ENCODE measurements around the gene IL20RA. TPM values are rescaled to one million over a fixed set of nuclear protein-coding genes. Genes with fewer than 3 reads are reported as not detected.

The IL20RA gene
- total RNA-seq, 1 experiment from 2014 or later, result 3.1 TPM

- Mint-ChIP-seq H3K27ac (ENCODE audit: unreplicated experiment) (no peak overlapping the region), H3K4me1 (ENCODE audit: low read depth, unreplicated experiment) (no peaks in the 10 kb centered on the region), H3K9me3 (ENCODE audit: low read depth, unreplicated experiment) (no peaks in the 10 kb centered on the region), H3K36me3 (ENCODE audit: insufficient read depth, unreplicated experiment) (no peaks in the 10 kb centered on the region), H3K4me3 (ENCODE audit: low read depth, unreplicated experiment) (no peak overlapping the region), H3K27me3 (ENCODE audit: unreplicated experiment) (no peaks in the 10 kb centered on the region)
- TF ChIP-seq CTCF (IDR thresholded peaks at IDR 0.05; ENCODE audit: unreplicated experiment), result no peak
- intact Hi-C loops (cut with micrococcal nuclease; ENCODE audit: unreplicated experiment), result no loop called here
- no TSS peak for BruUV-seq (replicated peaks)
- CTCF ChIA-PET, result no interaction called here
- DNase-seq, result no peak
These were observed 34.5 kb downstream of the IL20RA start for GRCh38 chr6:137010128-137010718.

- no peaks in the 10 kb centered on the region for H3K27me3 Mint-ChIP-seq (ENCODE audit: unreplicated experiment)
- H3K27ac Mint-ChIP-seq (ENCODE audit: unreplicated experiment), result no peak overlapping the region
- H3K36me3 Mint-ChIP-seq (ENCODE audit: insufficient read depth, unreplicated experiment), result no peaks in the 10 kb centered on the region
- intact Hi-C loops (cut with micrococcal nuclease; ENCODE audit: unreplicated experiment), result no loop called here
- no peak for DNase-seq
- H3K4me1 Mint-ChIP-seq (ENCODE audit: low read depth, unreplicated experiment), result no peaks in the 10 kb centered on the region
- BruUV-seq (replicated peaks), result no TSS peak
- no peak overlapping the region for H3K4me3 Mint-ChIP-seq (ENCODE audit: low read depth, unreplicated experiment)
- no peaks in the 10 kb centered on the region for H3K9me3 Mint-ChIP-seq (ENCODE audit: low read depth, unreplicated experiment)
- CTCF ChIA-PET, result no interaction called here
- TF ChIP-seq CTCF (IDR thresholded peaks at IDR 0.05; ENCODE audit: unreplicated experiment), result no peak
These were observed 36.6 kb downstream of the IL20RA start for GRCh38 chr6:137008204-137008603.

GRCh38 chr6:137006056-137006455, 38.7 kb downstream of the IL20RA start:
- no TSS peak for BruUV-seq (replicated peaks)
- TF ChIP-seq CTCF (IDR thresholded peaks at IDR 0.05; ENCODE audit: unreplicated experiment), result no peak
- Mint-ChIP-seq H3K27me3 (ENCODE audit: unreplicated experiment) (no peaks in the 10 kb centered on the region), H3K4me3 (ENCODE audit: low read depth, unreplicated experiment) (no peak overlapping the region), H3K4me1 (ENCODE audit: low read depth, unreplicated experiment) (peaks cover 16% of the 10 kb centered on the region), H3K36me3 (ENCODE audit: insufficient read depth, unreplicated experiment) (no peaks in the 10 kb centered on the region), H3K9me3 (ENCODE audit: low read depth, unreplicated experiment) (no peaks in the 10 kb centered on the region), H3K27ac (ENCODE audit: unreplicated experiment) (no peak overlapping the region)
- CTCF ChIA-PET, result no interaction called here
- DNase-seq, result no peak
- intact Hi-C loops (cut with micrococcal nuclease; ENCODE audit: unreplicated experiment), result no loop called here

- H3K4me1 Mint-ChIP-seq (ENCODE audit: low read depth, unreplicated experiment), result peaks cover 18% of the 10 kb centered on the region
- DNase-seq, result no peak
- no peaks in the 10 kb centered on the region for H3K9me3 Mint-ChIP-seq (ENCODE audit: low read depth, unreplicated experiment)
- no peaks in the 10 kb centered on the region for H3K36me3 Mint-ChIP-seq (ENCODE audit: insufficient read depth, unreplicated experiment)
- H3K4me3 Mint-ChIP-seq (ENCODE audit: low read depth, unreplicated experiment), result no peak overlapping the region
- intact Hi-C loops (cut with micrococcal nuclease; ENCODE audit: unreplicated experiment), result no loop called here
- no TSS peak for BruUV-seq (replicated peaks)
- TF ChIP-seq CTCF (IDR thresholded peaks at IDR 0.05; ENCODE audit: unreplicated experiment), result no peak
- no peak overlapping the region for H3K27ac Mint-ChIP-seq (ENCODE audit: unreplicated experiment)
- H3K27me3 Mint-ChIP-seq (ENCODE audit: unreplicated experiment), result no peaks in the 10 kb centered on the region
- CTCF ChIA-PET, result no interaction called here
These were observed 39.7 kb downstream of the IL20RA start for GRCh38 chr6:137005073-137005472.
